ENCODE results near the gene LTB4R2. TPM values are rescaled to one million over a fixed set of nuclear protein-coding genes. Genes with fewer than 3 reads are reported as not detected.

The LTB4R2 gene
- total and polyA plus RNA-seq, 2 of the 8 experiments (the other 6 are each of a cell fraction or from before 2014, with no cell fraction given): 5.3 to 6.7 TPM

- peaks cover 0 to 4% (median 2%) of the 10 kb centered on the region in 4 experiments; a peak in 4 of 7 replicates for H3K4me1 ChIP-seq (replicated peaks in 1 of 4; ENCODE audit: control insufficient read depth in 3 of 4, insufficient read depth in 4 of 4, low read length in 3 of 4)
- H3K18ac ChIP-seq (ENCODE audit: extremely low read depth, low read length): no peak overlapping the region
- no peak overlapping the region for H2BK20ac ChIP-seq (ENCODE audit: low read length)
- no peak overlapping the region for H2BK15ac ChIP-seq (ENCODE audit: low read length)
- peaks cover 4% of the 10 kb centered on the region for H3K23me2 ChIP-seq (ENCODE audit: low read depth, low read length)
- no peak overlapping the region for H3K27ac ChIP-seq (ENCODE audit: low read depth, low read length)
- no peak overlapping the region for H4K5ac ChIP-seq (ENCODE audit: insufficient read length, low read depth, low read length)
- no peak overlapping the region for H3K9ac ChIP-seq (replicated peaks in 1 of 4; ENCODE audit: extremely low read depth in 1 of 4, low read depth in 3 of 4, low read length in 3 of 4)
- H4K20me1 ChIP-seq (replicated peaks in 1 of 2; ENCODE audit: control insufficient read depth in 1 of 2, insufficient read depth in 2 of 2, low read length in 2 of 2): peaks cover 0 to 2% of the 10 kb centered on the region in 2 experiments
- no peak overlapping the region; a peak in 1 of 4 replicates for H3K4me2 ChIP-seq (ENCODE audit: insufficient read depth in 1 of 2, low read depth in 2 of 2, low read length in 2 of 2)
- no peak overlapping the region for H3K23ac ChIP-seq (ENCODE audit: insufficient read length)
- H4K8ac ChIP-seq (ENCODE audit: extremely low read depth, insufficient read depth, low read length): no peak overlapping the region
- no peak overlapping the region for H2BK5ac ChIP-seq (ENCODE audit: low read depth, low read length)
- no peaks in the 10 kb centered on the region for H3K79me2 ChIP-seq (ENCODE audit: control insufficient read depth in 1 of 2, insufficient read depth in 2 of 2, low read length in 2 of 2)
- FAIRE-seq: no peak
- no peak overlapping the region for H2BK120ac ChIP-seq (replicated peaks; ENCODE audit: low read depth, low read length)
- H3K56ac ChIP-seq (replicated peaks; ENCODE audit: insufficient read length, low read depth, low read length): no peak overlapping the region
- no peak overlapping the region for H3K4me3 ChIP-seq (ENCODE audit: extremely low read depth in 1 of 4, insufficient read depth in 2 of 4, low read depth in 3 of 4, low read length in 4 of 4)
- no peak for DNase-seq (ENCODE audit: low read depth in 1 of 2, low spot score in 2 of 2)
- no peak overlapping the region for H2AK5ac ChIP-seq (ENCODE audit: low read depth, low read length)
- H3K79me1 ChIP-seq (ENCODE audit: low read depth, low read length): no peaks in the 10 kb centered on the region
- ChIA-PET POLR2A (ENCODE audit: partially characterized antibody) (interaction anchor here (1.0 to 2.7 kb wide), 6 partner anchors 8 to 87 kb away, joined by 3 to 25 read pairs (median 10); partner anchors contain the start of genes CHMP4A and RIPK3), CTCF (ENCODE audit: partially characterized antibody) (interaction anchor here (0.7 to 8.6 kb wide), 12 partner anchors 11 to 155 kb away, joined by 3 to 94 read pairs (median 18); partner anchors contain the start of genes CIDEB, DHRS1, GMPR2 and LTB4R2)
- no peaks in the 10 kb centered on the region; a peak in 1 of 7 replicates for H3K27me3 ChIP-seq (replicated peaks in 1 of 4; ENCODE audit: control insufficient read depth in 3 of 4, extremely low read depth in 1 of 4, insufficient read depth in 3 of 4, low read length in 3 of 4)
- H3K36me3 ChIP-seq (ENCODE audit: control insufficient read depth in 2 of 4, insufficient read depth in 4 of 4, low read length in 3 of 4): no peaks in the 10 kb centered on the region; a peak in 1 of 8 replicates
- 83% methylated on average over 2 of the region's 2 CpGs; no CpG with 5 or more reads in 1 of the 2 experiments for WGBS, 2 experiments (ENCODE audit: extremely low coverage in 1 of 2, insufficient coverage in 1 of 2, insufficient read length in 1 of 2, insufficient replicate concordance in 2 of 2, low coverage in 1 of 2, low lambda C conversion rate in 2 of 2, missing lambda C conversion rate in 1 of 2)
- no peak overlapping the region for H2BK12ac ChIP-seq (ENCODE audit: low read depth, low read length)
- no peak overlapping the region for H3K14ac ChIP-seq (ENCODE audit: insufficient read length)
- no peak overlapping the region for H2AFZ ChIP-seq (ENCODE audit: low read length)
- no peak overlapping the region for H4K91ac ChIP-seq (replicated peaks; ENCODE audit: insufficient read length, low read length)
- H3K4ac ChIP-seq (replicated peaks; ENCODE audit: insufficient read length, low read depth, low read length): no peak overlapping the region
- no peaks in the 10 kb centered on the region for H3K9me3 ChIP-seq (ENCODE audit: insufficient read depth in 2 of 2, low read depth in 1 of 2, low read length in 1 of 2)
- TF ChIP-seq SAP30 (IDR thresholded peaks at IDR 0.05; ENCODE audit: insufficient read depth, insufficient replicate concordance, low read length) (no peak), RFX5 (IDR thresholded peaks at IDR 0.05; ENCODE audit: borderline replicate concordance, low read depth, low read length) (no peak), TBP (IDR thresholded peaks at IDR 0.05; ENCODE audit: low read depth, low read length) (no peak), HDAC6 (IDR thresholded peaks at IDR 0.05; ENCODE audit: low read depth, low read length) (no peak), KDM5A (IDR thresholded peaks at IDR 0.05; ENCODE audit: low read length) (no peak), CHD1 (IDR thresholded peaks at IDR 0.05; ENCODE audit: low read depth, low read length) (no peak), CEBPB (IDR thresholded peaks at IDR 0.05; ENCODE audit: low read depth, low read length) (no peak), CBX5 (IDR thresholded peaks at IDR 0.05; ENCODE audit: low read depth, low read length) (no peak), POLR2A (IDR thresholded peaks at IDR 0.05; ENCODE audit: control extremely low read depth in 1 of 2, low read depth in 2 of 2, low read length in 2 of 2) (no peak)
These were observed 37.5 kb upstream of the LTB4R2 start for GRCh38 chr14:24272467-24272866.
